Measurements from ENCODE around the gene SPON1. TPM values are rescaled to one million over a fixed set of nuclear protein-coding genes. Genes with fewer than 3 reads are reported as not detected.

The SPON1 gene
- polyA plus RNA-seq, 4 donors: 11.4 to 99.8 (median 22.2) TPM

- H3K4me3 ChIP-seq (ENCODE audit: low read depth in 1 of 3, low read length in 3 of 3): peak overlapping the region; percentile 33 to 81 (median 68)
- peaks cover 0 to 8% (median 8%) of the 10 kb centered on the region in 3 donors for H3K27me3 ChIP-seq (ENCODE audit: control insufficient read depth in 3 of 3, insufficient read depth in 3 of 3, low read length in 3 of 3)
- H3K27ac ChIP-seq (ENCODE audit: low read depth in 1 of 3, low read length in 2 of 3): peak overlapping the region; percentile 82 to 93 (median 86)
- H3K9me3 ChIP-seq (ENCODE audit: control insufficient read depth in 2 of 2, insufficient read depth in 1 of 2, low read depth in 1 of 2, low read length in 1 of 2): no peaks in the 10 kb centered on the region
- H3K36me3 ChIP-seq (ENCODE audit: control insufficient read depth in 3 of 3, insufficient read depth in 2 of 3, low read depth in 1 of 3, low read length in 3 of 3): no peaks in the 10 kb centered on the region
- WGBS, 3 donors: 3 to 7% (median 6%) methylated on average over 56 to 62 of the region's 62 CpGs
- DNase-seq (peak; percentile 71 to 83), FAIRE-seq (no peak)
- H3K4me1 ChIP-seq (ENCODE audit: control insufficient read depth in 3 of 3, insufficient read depth in 2 of 3, low read depth in 1 of 3, low read length in 2 of 3): peaks cover 2 to 40% (median 5%) of the 10 kb centered on the region in 3 donors
Measured at GRCh38 chr11:13963949-13964770, 1.6 kb downstream of the SPON1 start.

- H3K9me3 ChIP-seq (ENCODE audit: control insufficient read depth in 2 of 2, insufficient read depth in 1 of 2, low read depth in 1 of 2, low read length in 1 of 2): no peaks in the 10 kb centered on the region
- WGBS, 3 donors: 10 to 24% (median 22%) methylated on average over 7 of the region's 7 CpGs
- DNase-seq (no peak), FAIRE-seq (no peak)
- peak overlapping the region; percentile 33 to 81 (median 68) for H3K4me3 ChIP-seq (ENCODE audit: low read depth in 1 of 3, low read length in 3 of 3)
- peaks cover 0 to 8% (median 8%) of the 10 kb centered on the region in 3 donors for H3K27me3 ChIP-seq (ENCODE audit: control insufficient read depth in 3 of 3, insufficient read depth in 3 of 3, low read length in 3 of 3)
- H3K36me3 ChIP-seq (ENCODE audit: control insufficient read depth in 3 of 3, insufficient read depth in 2 of 3, low read depth in 1 of 3, low read length in 3 of 3): no peaks in the 10 kb centered on the region
- H3K27ac ChIP-seq (ENCODE audit: low read depth in 1 of 3, low read length in 2 of 3): peak overlapping the region; percentile 82 to 93 (median 86)
- peaks cover 2 to 40% (median 5%) of the 10 kb centered on the region in 3 donors for H3K4me1 ChIP-seq (ENCODE audit: control insufficient read depth in 3 of 3, insufficient read depth in 2 of 3, low read depth in 1 of 3, low read length in 2 of 3)
Measured at GRCh38 chr11:13964771-13965074, 2.2 kb downstream of the SPON1 start.

GRCh38 chr11:13965337-13965736, 2.8 kb downstream of the SPON1 start:
- peak overlapping the region; percentile 82 to 93 (median 86) for H3K27ac ChIP-seq (ENCODE audit: low read depth in 1 of 3, low read length in 2 of 3)

GRCh38 chr11:13966013-13966412, 3.5 kb downstream of the SPON1 start:
- Histone ChIP-seq H3K4me1 (ENCODE audit: control insufficient read depth in 3 of 3, insufficient read depth in 2 of 3, low read depth in 1 of 3, low read length in 2 of 3) (peaks cover 2 to 40% (median 5%) of the 10 kb centered on the region in 3 donors), H3K27ac (ENCODE audit: low read depth in 1 of 3, low read length in 2 of 3) (peak overlapping the region; percentile 49 to 86 (median 81))
- WGBS, 3 donors: 40 to 54% (median 45%) methylated on average over 3 of the region's 3 CpGs

More at GRCh38 chr11:13965337-13965736, 2.8 kb downstream of the SPON1 start:
- Histone ChIP-seq H3K36me3 (ENCODE audit: control insufficient read depth in 3 of 3, insufficient read depth in 2 of 3, low read depth in 1 of 3, low read length in 3 of 3) (no peaks in the 10 kb centered on the region), H3K9me3 (ENCODE audit: control insufficient read depth in 2 of 2, insufficient read depth in 1 of 2, low read depth in 1 of 2, low read length in 1 of 2) (no peaks in the 10 kb centered on the region), H3K4me3 (ENCODE audit: low read depth in 1 of 3, low read length in 3 of 3) (peak overlapping the region in 2 of 3 donors; percentile 68 to 81), H3K4me1 (ENCODE audit: control insufficient read depth in 3 of 3, insufficient read depth in 2 of 3, low read depth in 1 of 3, low read length in 2 of 3) (peaks cover 2 to 40% (median 5%) of the 10 kb centered on the region in 3 donors), H3K27me3 (ENCODE audit: control insufficient read depth in 3 of 3, insufficient read depth in 3 of 3, low read length in 3 of 3) (peaks cover 0 to 8% (median 8%) of the 10 kb centered on the region in 3 donors)
- FAIRE-seq (no peak), DNase-seq (peak; percentile 94 to 97)
- WGBS, 3 donors: 16 to 51% (median 29%) methylated on average over 5 of the region's 5 CpGs

GRCh38 chr11:13966486-13966885, 4.0 kb downstream of the SPON1 start:
- Histone ChIP-seq H3K4me1 (ENCODE audit: control insufficient read depth in 3 of 3, insufficient read depth in 2 of 3, low read depth in 1 of 3, low read length in 2 of 3) (peaks cover 0 to 44% (median 5%) of the 10 kb centered on the region in 3 donors), H3K36me3 (ENCODE audit: control insufficient read depth in 3 of 3, insufficient read depth in 2 of 3, low read depth in 1 of 3, low read length in 3 of 3) (no peaks in the 10 kb centered on the region), H3K27me3 (ENCODE audit: control insufficient read depth in 3 of 3, insufficient read depth in 3 of 3, low read length in 3 of 3) (peaks cover 0 to 8% (median 8%) of the 10 kb centered on the region in 3 donors), H3K9me3 (ENCODE audit: control insufficient read depth in 2 of 2, insufficient read depth in 1 of 2, low read depth in 1 of 2, low read length in 1 of 2) (no peaks in the 10 kb centered on the region), H3K4me3 (ENCODE audit: low read depth in 1 of 3, low read length in 3 of 3) (no peak overlapping the region), H3K27ac (ENCODE audit: low read depth in 1 of 3, low read length in 2 of 3) (peak overlapping the region in 2 of 3 donors; percentile 66 to 86)
- WGBS, 3 donors: 88 to 98% (median 96%) methylated on average over 1 of the region's 1 CpG
- FAIRE-seq: no peak
- DNase-seq: no peak

More at GRCh38 chr11:13966013-13966412, 3.5 kb downstream of the SPON1 start:
- no peak for DNase-seq
- Histone ChIP-seq H3K36me3 (ENCODE audit: control insufficient read depth in 3 of 3, insufficient read depth in 2 of 3, low read depth in 1 of 3, low read length in 3 of 3) (no peaks in the 10 kb centered on the region), H3K4me3 (ENCODE audit: low read depth in 1 of 3, low read length in 3 of 3) (peak overlapping the region in 1 of 3 donors; percentile 10), H3K27me3 (ENCODE audit: control insufficient read depth in 3 of 3, insufficient read depth in 3 of 3, low read length in 3 of 3) (peaks cover 0 to 8% (median 8%) of the 10 kb centered on the region in 3 donors), H3K9me3 (ENCODE audit: control insufficient read depth in 2 of 2, insufficient read depth in 1 of 2, low read depth in 1 of 2, low read length in 1 of 2) (no peaks in the 10 kb centered on the region)
- no peak for FAIRE-seq

- no peak overlapping the region for H3K4me3 ChIP-seq (ENCODE audit: low read depth in 1 of 3, low read length in 3 of 3)
- 7 to 47% (median 28%) methylated on average over 2 of the region's 2 CpGs for WGBS, 3 donors
- no peaks in the 10 kb centered on the region for H3K36me3 ChIP-seq (ENCODE audit: control insufficient read depth in 3 of 3, insufficient read depth in 2 of 3, low read depth in 1 of 3, low read length in 3 of 3)
- FAIRE-seq (no peak), DNase-seq (peak; percentile 73 to 80)
- no peaks in the 10 kb centered on the region for H3K9me3 ChIP-seq (ENCODE audit: control insufficient read depth in 2 of 2, insufficient read depth in 1 of 2, low read depth in 1 of 2, low read length in 1 of 2)
- peaks cover 2 to 28% (median 8%) of the 10 kb centered on the region in 3 donors for H3K4me1 ChIP-seq (ENCODE audit: control insufficient read depth in 3 of 3, insufficient read depth in 2 of 3, low read depth in 1 of 3, low read length in 2 of 3)
- no peaks in the 10 kb centered on the region for H3K27me3 ChIP-seq (ENCODE audit: control insufficient read depth in 3 of 3, insufficient read depth in 3 of 3, low read length in 3 of 3)
- no peak overlapping the region for H3K27ac ChIP-seq (ENCODE audit: low read depth in 1 of 3, low read length in 2 of 3)
Measured at GRCh38 chr11:13970986-13971385, 8.5 kb downstream of the SPON1 start.

- no peaks in the 10 kb centered on the region for H3K27me3 ChIP-seq (ENCODE audit: control insufficient read depth in 3 of 3, insufficient read depth in 3 of 3, low read length in 3 of 3)
- no peak overlapping the region for H3K27ac ChIP-seq (ENCODE audit: low read depth in 1 of 3, low read length in 2 of 3)
- DNase-seq (no peak), FAIRE-seq (no peak)
- H3K9me3 ChIP-seq (ENCODE audit: control insufficient read depth in 2 of 2, insufficient read depth in 1 of 2, low read depth in 1 of 2, low read length in 1 of 2): no peaks in the 10 kb centered on the region
- H3K4me1 ChIP-seq (ENCODE audit: control insufficient read depth in 3 of 3, insufficient read depth in 2 of 3, low read depth in 1 of 3, low read length in 2 of 3): peaks cover 2 to 15% (median 3%) of the 10 kb centered on the region in 3 donors
- WGBS, 3 donors: 63 to 75% (median 71%) methylated on average over 2 of the region's 2 CpGs
- H3K4me3 ChIP-seq (ENCODE audit: low read depth in 1 of 3, low read length in 3 of 3): no peak overlapping the region
- no peaks in the 10 kb centered on the region for H3K36me3 ChIP-seq (ENCODE audit: control insufficient read depth in 3 of 3, insufficient read depth in 2 of 3, low read depth in 1 of 3, low read length in 3 of 3)
Measured at GRCh38 chr11:13972043-13972910, 9.8 kb downstream of the SPON1 start.

- Histone ChIP-seq H3K27ac (ENCODE audit: low read depth in 1 of 3, low read length in 2 of 3) (no peak overlapping the region), H3K4me3 (ENCODE audit: low read depth in 1 of 3, low read length in 3 of 3) (no peak overlapping the region), H3K4me1 (ENCODE audit: control insufficient read depth in 3 of 3, insufficient read depth in 2 of 3, low read depth in 1 of 3, low read length in 2 of 3) (peaks cover 2 to 14% (median 3%) of the 10 kb centered on the region in 3 donors), H3K9me3 (ENCODE audit: control insufficient read depth in 2 of 2, insufficient read depth in 1 of 2, low read depth in 1 of 2, low read length in 1 of 2) (no peaks in the 10 kb centered on the region), H3K27me3 (ENCODE audit: control insufficient read depth in 3 of 3, insufficient read depth in 3 of 3, low read length in 3 of 3) (no peaks in the 10 kb centered on the region), H3K36me3 (ENCODE audit: control insufficient read depth in 3 of 3, insufficient read depth in 2 of 3, low read depth in 1 of 3, low read length in 3 of 3) (no peaks in the 10 kb centered on the region)
- FAIRE-seq (no peak), DNase-seq (no peak)
- WGBS, 3 donors: 88 to 95% (median 90%) methylated on average over 3 of the region's 3 CpGs
Measured at GRCh38 chr11:13972944-13973343, 10.4 kb downstream of the SPON1 start.

Measured in small intestine (tissue), 7 donors.